Trophoblast cell (in vitro differentiated cells and primary cell): ENCODE results near the gene IQGAP1.

Experiments
- DNase-seq, 2 donors: peaks; one replicate each; pipeline ENCODE4 v3.0.0-alpha.2; 2016
- H2AFZ ChIP-seq: 2 replicates; pipeline ENCODE4 v1.6.1; 2013; ENCODE audit warnings: low read length, moderate library complexity, mild to moderate bottlenecking; ENCODE audit not compliant: insufficient read depth, poor library complexity
- H2AK5ac ChIP-seq: 2 replicates; pipeline ENCODE4 v1.6.1; 2013; ENCODE audit warnings: mild to moderate bottlenecking, low read length
- H2BK120ac ChIP-seq: 2 replicates; pipeline ENCODE4 v1.6.1; 2013; ENCODE audit warnings: low read length, mild to moderate bottlenecking, moderate library complexity; ENCODE audit not compliant: insufficient read depth, poor library complexity
- H2BK12ac ChIP-seq: 2 replicates; pipeline ENCODE4 v1.6.1; 2013; ENCODE audit warnings: mild to moderate bottlenecking, low read length, moderate library complexity
- H2BK5ac ChIP-seq: 2 replicates; pipeline ENCODE4 v1.6.1; 2013; ENCODE audit warnings: low read length, low read depth, moderate library complexity, mild to moderate bottlenecking; ENCODE audit not compliant: poor library complexity
- H3K14ac ChIP-seq: 2 replicates; pipeline ENCODE4 v1.6.1; 2013; ENCODE audit warnings: mild to moderate bottlenecking, low read length
- H3K18ac ChIP-seq: 2 replicates; pipeline ENCODE4 v1.6.1; 2013; ENCODE audit warnings: mild to moderate bottlenecking, low read length
- H3K23ac ChIP-seq: 2 replicates; pipeline ENCODE4 v1.6.1; 2013; ENCODE audit warnings: low read length
- H3K27ac ChIP-seq: 2 replicates; pipeline ENCODE4 v1.5.1; 2013; ENCODE audit warnings: low read depth, mild to moderate bottlenecking, inconsistent platforms, low read length, moderate library complexity
- H3K27me3 ChIP-seq: 2 replicates; pipeline ENCODE4 v1.6.1; 2013; ENCODE audit warnings: inconsistent platforms, mild to moderate bottlenecking, low read length, moderate library complexity; ENCODE audit not compliant: insufficient read depth
- H3K36me3 ChIP-seq, 2 experiments: 1 replicate in 1 of 2; 2 replicates in 1 of 2; pipeline ENCODE4 v1.6.1; 2013; ENCODE audit warnings: low read length in 2 of 2, mild to moderate bottlenecking in 2 of 2, moderate library complexity in 1 of 2; ENCODE audit not compliant: insufficient read depth in 2 of 2, control insufficient read depth in 1 of 2
- H3K4ac ChIP-seq: 2 replicates; pipeline ENCODE4 v1.6.1; 2013; ENCODE audit warnings: low read depth, mild to moderate bottlenecking, low read length, moderate library complexity
- H3K4me1 ChIP-seq, 2 experiments: 1 replicate in 1 of 2; 2 replicates in 1 of 2; pipeline ENCODE4 v1.6.1; 2013; ENCODE audit warnings: low read length in 2 of 2, mild to moderate bottlenecking in 2 of 2, moderate library complexity in 1 of 2; ENCODE audit not compliant: insufficient read depth in 2 of 2, control insufficient read depth in 1 of 2
- H3K4me2 ChIP-seq: 2 replicates; pipeline ENCODE4 v1.6.1; 2013; ENCODE audit warnings: inconsistent platforms, mild to moderate bottlenecking, low read length, moderate library complexity
- H3K4me3 ChIP-seq: 2 replicates; pipeline ENCODE4 v1.5.1; 2013; ENCODE audit warnings: mild to moderate bottlenecking, low read depth, low read length, inconsistent platforms
- H3K79me1 ChIP-seq: one replicate; pipeline ENCODE4 v1.6.1; 2013; ENCODE audit warnings: low read length
- H3K79me2 ChIP-seq: 2 replicates; pipeline ENCODE4 v1.6.1; 2013; ENCODE audit warnings: low read length, mild to moderate bottlenecking; ENCODE audit not compliant: control insufficient read depth, insufficient read depth, poor library complexity
- H3K9ac ChIP-seq: 2 replicates; pipeline ENCODE4 v1.6.1; 2013; ENCODE audit warnings: mild to moderate bottlenecking, low read length
- H3K9me3 ChIP-seq: 2 replicates; pipeline ENCODE4 v1.6.1; 2013; ENCODE audit warnings: low read depth, mild to moderate bottlenecking, control low read depth, inconsistent platforms, low read length; ENCODE audit not compliant: insufficient read depth
- H4K12ac ChIP-seq: 2 replicates; pipeline ENCODE4 v1.6.1; 2013; ENCODE audit warnings: low read depth, mild to moderate bottlenecking, low read length, moderate library complexity
- H4K8ac ChIP-seq: 2 replicates; pipeline ENCODE4 v1.6.1; 2013; ENCODE audit warnings: low read depth, mild to moderate bottlenecking, low read length, moderate library complexity
- H4K91ac ChIP-seq: one replicate; pipeline ENCODE4 v1.6.1; 2013; ENCODE audit warnings: low read depth, mild to moderate bottlenecking, low read length, moderate library complexity
- WGBS: extraction: QIAGEN DNeasy Blood & Tissue Kit; methylation state at CpG from one replicate; pipeline ENCODE4 v1.1.7; 2013; ENCODE audit warnings: missing lambda C conversion rate; ENCODE audit not compliant: insufficient read length, insufficient coverage; ENCODE audit errors: extremely low coverage; 5-methylcytosine and 5-hydroxymethylcytosine counted together

IQGAP1 gene

DNA sequence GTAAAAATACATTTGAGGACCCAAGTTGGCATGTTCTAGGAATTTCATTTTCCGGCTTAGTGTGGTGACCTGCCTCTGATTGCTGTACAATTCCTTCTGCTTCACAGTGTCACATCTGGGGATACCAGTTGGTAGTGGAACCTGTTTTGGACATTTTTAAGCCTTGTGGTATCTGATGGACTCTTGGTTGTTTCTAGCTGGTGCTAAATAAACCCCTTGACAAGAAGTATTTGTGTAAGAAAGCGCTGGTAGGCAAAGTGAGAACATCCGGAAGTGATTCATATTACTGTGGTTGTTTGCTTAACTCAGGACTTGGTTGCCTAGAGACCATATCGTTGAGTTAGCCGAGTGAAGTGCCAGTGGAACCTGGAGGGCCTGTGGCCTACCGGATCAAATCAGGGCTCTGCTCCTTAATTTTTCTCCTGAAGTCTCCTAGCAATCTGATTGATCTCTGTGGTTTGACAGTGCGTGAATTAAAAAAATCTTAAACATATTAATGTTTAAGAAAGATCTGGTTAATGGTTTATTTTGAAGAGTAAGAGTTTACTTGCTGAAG lies 12.8 kb downstream of the IQGAP1 start:
- Histone ChIP-seq H3K4me2 (peak overlapping the region; percentile 61), H4K91ac (no peak overlapping the region), H3K23ac (no peak overlapping the region), H4K8ac (no peak overlapping the region), H2AFZ (no peak overlapping the region), H4K12ac (no peak overlapping the region), H3K79me2 (peaks cover 11% of the 10 kb centered on the region), H2BK12ac (no peak overlapping the region), H2BK5ac (peak overlapping the region; percentile 86), H2AK5ac (no peak overlapping the region), H3K18ac (no peak overlapping the region), H3K36me3 (peaks cover 0 to 8% of the 10 kb centered on the region in 2 experiments), H3K79me1 (peaks cover 7% of the 10 kb centered on the region), H3K14ac (no peak overlapping the region), H3K27me3 (no peaks in the 10 kb centered on the region), H3K4ac (peak overlapping the region; percentile 92), H3K4me1 (peaks cover 4 to 15% of the 10 kb centered on the region in 2 experiments), H3K9me3 (no peaks in the 10 kb centered on the region), H3K4me3 (no peak overlapping the region), H3K27ac (peak overlapping the region; percentile 68), H2BK120ac (no peak overlapping the region), H3K9ac (no peak overlapping the region)
- WGBS, result no CpG with 5 or more reads among the region's 7 CpGs
- DNase-seq, result peak; percentile 88 to 98

DNA sequence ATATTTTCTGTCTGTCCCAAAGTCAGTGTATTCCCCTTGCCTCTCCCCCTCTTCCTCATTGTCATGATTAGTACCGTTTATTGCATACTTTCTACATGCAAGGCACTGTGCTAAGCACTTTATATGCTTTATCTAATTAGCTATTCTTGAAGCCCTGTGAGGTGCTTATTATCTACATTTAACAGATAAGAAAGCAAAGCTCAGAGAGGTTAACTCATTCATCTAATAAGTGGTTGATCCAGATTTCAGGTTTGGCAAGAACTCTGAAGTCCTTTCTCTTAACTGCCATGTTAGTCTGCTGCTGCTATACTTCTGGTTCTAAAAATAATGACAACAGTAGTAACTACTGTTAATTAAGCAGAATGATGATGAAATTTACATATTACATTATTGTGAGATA lies 13.5 kb downstream of the IQGAP1 start:
- peaks cover 14% of the 10 kb centered on the region for H3K79me2 ChIP-seq
- H3K27ac ChIP-seq, result peak overlapping the region; percentile 64
- no peak overlapping the region for H2BK5ac ChIP-seq
- H4K12ac ChIP-seq, result no peak overlapping the region
- H2AK5ac ChIP-seq, result no peak overlapping the region
- peaks cover 4 to 15% of the 10 kb centered on the region in 2 experiments for H3K4me1 ChIP-seq
- H4K91ac ChIP-seq, result no peak overlapping the region
- H3K4me2 ChIP-seq, result no peak overlapping the region
- H3K27me3 ChIP-seq, result no peaks in the 10 kb centered on the region
- DNase-seq, result peak in 1 of 2 donors; percentile 70
- H3K4ac ChIP-seq, result peak overlapping the region; percentile 62
- no peak overlapping the region for H3K4me3 ChIP-seq
- H3K14ac ChIP-seq, result no peak overlapping the region
- H3K18ac ChIP-seq, result no peak overlapping the region
- H3K9me3 ChIP-seq, result no peaks in the 10 kb centered on the region
- H2AFZ ChIP-seq, result no peak overlapping the region
- no peak overlapping the region for H4K8ac ChIP-seq
- no peak overlapping the region for H2BK12ac ChIP-seq
- H3K36me3 ChIP-seq, result peaks cover 0 to 8% of the 10 kb centered on the region in 2 experiments
- H2BK120ac ChIP-seq, result no peak overlapping the region
- peaks cover 7% of the 10 kb centered on the region for H3K79me1 ChIP-seq
- no CpG with 5 or more reads among the region's 1 CpG for WGBS
- no peak overlapping the region for H3K9ac ChIP-seq
- H3K23ac ChIP-seq, result no peak overlapping the region

DNA sequence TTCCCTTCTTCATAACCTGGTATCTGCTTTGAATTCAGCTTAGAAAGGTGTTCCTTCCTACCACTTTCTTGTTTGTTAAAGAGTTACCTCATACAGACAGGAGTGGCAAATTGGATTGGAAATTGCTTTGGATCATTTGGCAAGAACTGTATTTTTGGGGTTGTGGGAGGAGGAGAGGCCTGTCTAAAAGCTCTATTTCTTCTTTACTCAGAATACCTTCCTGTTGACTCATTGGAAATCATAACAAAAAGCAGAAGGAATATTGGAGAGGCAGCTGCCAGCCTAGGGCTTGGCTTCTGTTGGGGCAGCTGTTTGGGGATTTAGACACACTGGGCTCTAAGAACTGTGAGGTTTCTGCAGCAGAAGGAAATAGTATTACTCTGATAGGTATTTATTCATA lies 14.2 kb downstream of the IQGAP1 start:
- Histone ChIP-seq H3K9me3 (no peaks in the 10 kb centered on the region), H2BK5ac (no peak overlapping the region), H3K4me2 (peak overlapping the region; percentile 13), H4K12ac (no peak overlapping the region), H3K79me1 (peaks cover 7% of the 10 kb centered on the region), H3K23ac (no peak overlapping the region), H2BK12ac (no peak overlapping the region), H3K4me3 (no peak overlapping the region), H3K14ac (no peak overlapping the region), H3K27me3 (no peaks in the 10 kb centered on the region), H2BK120ac (no peak overlapping the region), H4K8ac (no peak overlapping the region), H3K27ac (peak overlapping the region; percentile 51), H3K4me1 (peaks cover 4 to 17% of the 10 kb centered on the region in 2 experiments), H3K79me2 (peaks cover 17% of the 10 kb centered on the region), H2AFZ (no peak overlapping the region), H3K18ac (no peak overlapping the region), H4K91ac (no peak overlapping the region), H3K36me3 (peaks cover 0 to 8% of the 10 kb centered on the region in 2 experiments), H3K9ac (no peak overlapping the region), H3K4ac (peak overlapping the region; percentile 96), H2AK5ac (no peak overlapping the region)
- peak; percentile 43 to 71 for DNase-seq

DNA sequence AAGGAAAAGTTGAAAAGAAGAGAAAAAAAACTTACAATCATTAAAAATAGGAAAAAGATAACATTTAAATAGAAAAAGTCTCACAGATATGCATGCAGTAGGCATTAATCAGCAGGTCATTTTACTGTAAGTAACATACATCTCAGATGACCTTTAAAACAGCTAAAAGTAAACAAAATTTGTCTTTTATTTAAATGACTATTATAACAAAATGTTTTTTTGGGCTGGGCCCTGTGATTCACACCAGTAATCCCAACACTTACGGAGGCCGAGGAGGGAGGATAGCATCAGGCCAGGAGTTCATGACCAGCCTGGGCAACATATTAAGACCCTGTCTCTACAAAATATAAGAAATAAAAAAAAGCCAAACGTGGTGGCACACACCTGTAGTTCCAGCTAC lies 14.7 kb downstream of the IQGAP1 start:
- WGBS, result no CpG with 5 or more reads among the region's 3 CpGs
- Histone ChIP-seq H3K4ac (peak overlapping the region; percentile 99), H3K79me1 (peaks cover 7% of the 10 kb centered on the region), H4K91ac (no peak overlapping the region), H3K4me2 (no peak overlapping the region), H4K8ac (no peak overlapping the region), H3K4me1 (peaks cover 4 to 17% of the 10 kb centered on the region in 2 experiments), H2BK120ac (no peak overlapping the region), H3K14ac (no peak overlapping the region), H3K9me3 (no peaks in the 10 kb centered on the region), H3K27ac (no peak overlapping the region), H2AK5ac (no peak overlapping the region), H3K79me2 (peaks cover 17% of the 10 kb centered on the region), H3K27me3 (no peaks in the 10 kb centered on the region), H2AFZ (no peak overlapping the region), H3K23ac (no peak overlapping the region), H3K36me3 (peaks cover 0 to 8% of the 10 kb centered on the region in 2 experiments), H3K18ac (no peak overlapping the region), H2BK5ac (no peak overlapping the region), H2BK12ac (no peak overlapping the region), H3K9ac (no peak overlapping the region), H3K4me3 (no peak overlapping the region), H4K12ac (no peak overlapping the region)
- no peak for DNase-seq
